Panc1 (cell line): ENCODE data around the gene UBE2D4. TPM values are rescaled to one million over a fixed set of nuclear protein-coding genes. Genes with fewer than 3 reads are reported as not detected.

Experiments
- ATAC-seq: fragments of 200-7000 bp; cut with Tn5 transposase; 2 replicates; pipeline ENCODE4 v1.9.1; 2020; ENCODE audit warnings: mild to moderate bottlenecking, moderate library complexity
- BruUV-seq: library from RNA; stranded (reverse); fragments of 400-500 nt; replicated peaks from 2 replicates; lab custom pipeline; 2021; lab: Mats Ljungman, UMichigan
- CTCF ChIA-PET: fragments of 300-600 bp; sonication (Branson Sonifier 250); formaldehyde crosslinking; loops from one replicate; lab custom pipeline; 2022; ENCODE audit warnings: antibody characterized with exemption; lab: Charles Lee
- POLR2A ChIA-PET: fragments of 300-600 bp; sonication (Branson Sonifier 250); formaldehyde crosslinking; loops from one replicate; lab custom pipeline; 2022; ENCODE audit warnings: antibody characterized with exemption; lab: Charles Lee
- DNase-seq: peaks from one replicate; pipeline ENCODE4 v3.0.0-alpha.2; 2010; ENCODE audit warnings: low read depth, low spot score
- H3K27ac ChIP-seq: 2 replicates; pipeline ENCODE4 v1.5.1; 2011; ENCODE audit warnings: mild to moderate bottlenecking, low read length, inconsistent platforms
- H3K27me3 ChIP-seq: fragments of 200-500 bp; sonication (Bioruptor generic); 2 replicates; pipeline ENCODE4 v1.6.0; 2014; ENCODE audit warnings: low read length, inconsistent platforms; ENCODE audit not compliant: control insufficient read depth, insufficient read depth
- H3K36me3 ChIP-seq: fragments of 200-500 bp; sonication (Bioruptor generic); 2 replicates; pipeline ENCODE4 v1.5.1; 2014; ENCODE audit warnings: inconsistent platforms, mild to moderate bottlenecking, low read length, moderate library complexity; ENCODE audit not compliant: control insufficient read depth, insufficient read depth
- H3K4me1 ChIP-seq: 2 replicates; pipeline ENCODE4 v1.5.1; 2011; ENCODE audit warnings: inconsistent platforms, mild to moderate bottlenecking, low read length, moderate library complexity; ENCODE audit not compliant: control insufficient read depth, insufficient read depth
- H3K4me3 ChIP-seq, 2 experiments: 2 replicates each; pipeline ENCODE4 v1.5.1; 2011 to 2012; ENCODE audit warnings: low read depth in 2 of 2, low read length in 2 of 2, mild to moderate bottlenecking in 2 of 2, inconsistent platforms in 1 of 2, moderate library complexity in 1 of 2
- H3K9me3 ChIP-seq: fragments of 200-500 bp; sonication (Bioruptor generic); 2 replicates; pipeline ENCODE4 v1.5.1; 2014; ENCODE audit warnings: low read depth, mild to moderate bottlenecking, inconsistent platforms, low read length, moderate library complexity; ENCODE audit not compliant: control insufficient read depth, insufficient read depth
- POLR2AphosphoS5 ChIP-seq: IDR thresholded peaks from 2 replicates; pipeline ENCODE4 v1.6.1; 2012; ENCODE audit warnings: mild to moderate bottlenecking, low read depth, low read length, moderate library complexity
- SIN3A ChIP-seq: IDR thresholded peaks from 2 replicates; pipeline ENCODE4 v1.6.1; 2012; ENCODE audit warnings: low read depth, mild to moderate bottlenecking, low read length, moderate library complexity, borderline replicate concordance; ENCODE audit not compliant: insufficient read depth
- TCF7L2 ChIP-seq: IDR thresholded peaks from 2 replicates; pipeline ENCODE4 v1.6.1; 2011; ENCODE audit warnings: mild to moderate bottlenecking, low read depth, low read length, inconsistent platforms
- in situ Hi-C: cut with HindIII; loops from 2 replicates; pipeline ENCODE4 v1.10.0; 2016; ENCODE audit warnings: low sequenced_read_pairs, low pct_unique_long_range_greater_than_20kb
- intact Hi-C: fragments of 100-400 bp; cut with micrococcal nuclease; formaldehyde crosslinking; loops from one replicate; pipeline ENCODE4 v1.10.0; 2022; ENCODE audit not compliant: unreplicated experiment
- total RNA-seq: library from RNA; stranded (reverse); gene quantifications from one replicate; pipeline ENCODE4 v1.2.1, GENCODE V29; 2021; ENCODE audit not compliant: unreplicated experiment
- TF ChIP-seq, protein P1 (sequence below): fragments of 450-650 bp; IDR thresholded peaks from 2 replicates; pipeline ENCODE4 v1.5.1; 2017; ENCODE audit warnings: mild to moderate bottlenecking
- TF ChIP-seq, protein P2 (sequence below), 2 experiments: IDR thresholded peaks; 2 replicates each; pipeline ENCODE4 v1.6.1; 2011 to 2012; ENCODE audit warnings: low read depth in 2 of 2, control low read depth in 1 of 2, low read length in 1 of 2, mild to moderate bottlenecking in 1 of 2, moderate library complexity in 1 of 2; ENCODE audit not compliant: insufficient read depth in 1 of 2

The UBE2D4 gene
- total RNA-seq, 1 experiment from 2014 or later = 35.9 TPM

DNA sequence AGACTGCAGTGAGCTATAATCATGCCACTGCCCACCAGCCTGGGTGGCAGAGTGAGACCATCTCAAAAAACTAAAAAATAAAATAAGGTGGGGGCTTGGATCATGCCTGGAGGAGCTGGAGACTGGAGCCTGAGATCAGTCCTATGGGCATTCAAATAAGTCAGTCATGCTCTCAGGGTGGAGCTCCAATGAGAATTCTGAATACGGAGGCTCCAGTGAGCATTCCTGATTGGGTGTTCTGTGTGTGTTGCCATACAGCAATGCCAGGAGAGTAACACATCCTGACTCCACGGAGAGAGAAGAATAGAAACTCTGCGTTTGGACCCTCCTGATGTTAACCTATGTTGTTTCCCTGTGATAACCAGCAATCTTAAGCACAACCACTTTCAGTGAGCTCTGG is 16.0 kb downstream of the UBE2D4 start:
- Histone ChIP-seq H3K4me1 (no peaks in the 10 kb centered on the region), H3K27ac (no peak overlapping the region), H3K27me3 (no peaks in the 10 kb centered on the region), H3K36me3 (no peaks in the 10 kb centered on the region), H3K4me3 (no peak overlapping the region), H3K9me3 (no peaks in the 10 kb centered on the region)
- DNase-seq = no peak
- ChIA-PET CTCF (no interaction called here), POLR2A (no interaction called here)
- BruUV-seq = no TSS peak
- peak; percentile 23; the same call in 1 of the 2 replicates for ATAC-seq
- in situ Hi-C loops = no loop called here
- TF ChIP-seq, protein P1, sequence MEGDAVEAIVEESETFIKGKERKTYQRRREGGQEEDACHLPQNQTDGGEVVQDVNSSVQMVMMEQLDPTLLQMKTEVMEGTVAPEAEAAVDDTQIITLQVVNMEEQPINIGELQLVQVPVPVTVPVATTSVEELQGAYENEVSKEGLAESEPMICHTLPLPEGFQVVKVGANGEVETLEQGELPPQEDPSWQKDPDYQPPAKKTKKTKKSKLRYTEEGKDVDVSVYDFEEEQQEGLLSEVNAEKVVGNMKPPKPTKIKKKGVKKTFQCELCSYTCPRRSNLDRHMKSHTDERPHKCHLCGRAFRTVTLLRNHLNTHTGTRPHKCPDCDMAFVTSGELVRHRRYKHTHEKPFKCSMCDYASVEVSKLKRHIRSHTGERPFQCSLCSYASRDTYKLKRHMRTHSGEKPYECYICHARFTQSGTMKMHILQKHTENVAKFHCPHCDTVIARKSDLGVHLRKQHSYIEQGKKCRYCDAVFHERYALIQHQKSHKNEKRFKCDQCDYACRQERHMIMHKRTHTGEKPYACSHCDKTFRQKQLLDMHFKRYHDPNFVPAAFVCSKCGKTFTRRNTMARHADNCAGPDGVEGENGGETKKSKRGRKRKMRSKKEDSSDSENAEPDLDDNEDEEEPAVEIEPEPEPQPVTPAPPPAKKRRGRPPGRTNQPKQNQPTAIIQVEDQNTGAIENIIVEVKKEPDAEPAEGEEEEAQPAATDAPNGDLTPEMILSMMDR = no peak
- TF ChIP-seq POLR2AphosphoS5 = no peak
- TF ChIP-seq, protein P2, sequence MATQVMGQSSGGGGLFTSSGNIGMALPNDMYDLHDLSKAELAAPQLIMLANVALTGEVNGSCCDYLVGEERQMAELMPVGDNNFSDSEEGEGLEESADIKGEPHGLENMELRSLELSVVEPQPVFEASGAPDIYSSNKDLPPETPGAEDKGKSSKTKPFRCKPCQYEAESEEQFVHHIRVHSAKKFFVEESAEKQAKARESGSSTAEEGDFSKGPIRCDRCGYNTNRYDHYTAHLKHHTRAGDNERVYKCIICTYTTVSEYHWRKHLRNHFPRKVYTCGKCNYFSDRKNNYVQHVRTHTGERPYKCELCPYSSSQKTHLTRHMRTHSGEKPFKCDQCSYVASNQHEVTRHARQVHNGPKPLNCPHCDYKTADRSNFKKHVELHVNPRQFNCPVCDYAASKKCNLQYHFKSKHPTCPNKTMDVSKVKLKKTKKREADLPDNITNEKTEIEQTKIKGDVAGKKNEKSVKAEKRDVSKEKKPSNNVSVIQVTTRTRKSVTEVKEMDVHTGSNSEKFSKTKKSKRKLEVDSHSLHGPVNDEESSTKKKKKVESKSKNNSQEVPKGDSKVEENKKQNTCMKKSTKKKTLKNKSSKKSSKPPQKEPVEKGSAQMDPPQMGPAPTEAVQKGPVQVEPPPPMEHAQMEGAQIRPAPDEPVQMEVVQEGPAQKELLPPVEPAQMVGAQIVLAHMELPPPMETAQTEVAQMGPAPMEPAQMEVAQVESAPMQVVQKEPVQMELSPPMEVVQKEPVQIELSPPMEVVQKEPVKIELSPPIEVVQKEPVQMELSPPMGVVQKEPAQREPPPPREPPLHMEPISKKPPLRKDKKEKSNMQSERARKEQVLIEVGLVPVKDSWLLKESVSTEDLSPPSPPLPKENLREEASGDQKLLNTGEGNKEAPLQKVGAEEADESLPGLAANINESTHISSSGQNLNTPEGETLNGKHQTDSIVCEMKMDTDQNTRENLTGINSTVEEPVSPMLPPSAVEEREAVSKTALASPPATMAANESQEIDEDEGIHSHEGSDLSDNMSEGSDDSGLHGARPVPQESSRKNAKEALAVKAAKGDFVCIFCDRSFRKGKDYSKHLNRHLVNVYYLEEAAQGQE (IDR thresholded peaks at IDR 0.05; ENCODE audit: insufficient read depth in 1 of 2, low read depth in 2 of 2, low read length in 1 of 2) = no peak
- TF ChIP-seq SIN3A = no peak
- no peak for TF ChIP-seq TCF7L2
- intact Hi-C loops = no loop called here

DNA sequence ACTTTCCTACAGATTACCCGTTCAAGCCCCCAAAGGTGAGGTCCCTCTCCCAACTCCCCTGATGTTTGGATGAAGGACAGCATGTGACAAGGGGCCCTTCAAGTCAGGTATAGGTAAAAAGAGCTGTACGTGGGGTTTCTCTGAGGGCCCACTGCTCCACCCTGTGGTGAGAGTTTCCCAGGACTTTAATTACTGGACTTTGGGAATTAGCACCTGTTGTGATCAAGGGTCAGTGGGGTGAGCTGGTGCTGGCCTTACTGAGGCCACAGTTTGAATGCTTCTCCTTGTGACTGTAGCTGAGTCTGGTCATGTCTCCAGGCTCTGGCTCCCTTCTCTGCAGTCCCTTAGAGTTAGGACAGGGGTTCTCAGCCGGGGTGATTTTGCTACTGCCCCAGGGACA is 16.8 kb downstream of the UBE2D4 start:
- Histone ChIP-seq H3K4me3 (no peak overlapping the region), H3K27ac (no peak overlapping the region), H3K4me1 (no peaks in the 10 kb centered on the region), H3K27me3 (no peaks in the 10 kb centered on the region), H3K36me3 (no peaks in the 10 kb centered on the region), H3K9me3 (no peaks in the 10 kb centered on the region)
- intact Hi-C loops (no loop called here), in situ Hi-C loops (no loop called here)
- DNase-seq (no peak), ATAC-seq (peak; percentile 67)
- TF ChIP-seq, protein P1 = no peak; the same call in 1 of the 2 replicates
- TF ChIP-seq POLR2AphosphoS5 = no peak
- TF ChIP-seq SIN3A = no peak
- TF ChIP-seq, protein P2 (IDR thresholded peaks at IDR 0.05; ENCODE audit: insufficient read depth in 1 of 2, low read depth in 2 of 2, low read length in 1 of 2) = no peak
- no peak for TF ChIP-seq TCF7L2
- BruUV-seq = no TSS peak
- ChIA-PET CTCF (no interaction called here), POLR2A (interaction anchor here (0.6 kb wide), 2 partner anchors 9 to 12 kb away, joined by 5 to 9 read pairs; no protein-coding TSS in a partner anchor)
